Transverse colon (tissue), 4 donors: ENCODE measurements around the gene SDCCAG8. TPM values are rescaled to one million over a fixed set of nuclear protein-coding genes. Genes with fewer than 3 reads are reported as not detected.

Source experiments
- DNase-seq: peaks from one replicate; pipeline ENCODE4 v3.0.0-alpha.2; 2019
- H3K27ac ChIP-seq, 4 donors: fragments of 200-600 bp; sonication (generic); 2 replicates each; pipeline ENCODE4 v1.5.1; 2016 to 2018; ENCODE audit warnings: inconsistent platforms in 4 of 4
- H3K27me3 ChIP-seq: fragments of 200-600 bp; sonication (generic); 2 replicates; pipeline ENCODE4 v1.5.1; 2017; ENCODE audit warnings: inconsistent platforms
- H3K36me3 ChIP-seq, 4 donors: fragments of 200-600 bp; sonication (generic); 2 replicates each; pipeline ENCODE4 v1.5.1; 2017 to 2019; ENCODE audit warnings: inconsistent platforms in 4 of 4
- H3K4me1 ChIP-seq, 4 donors: fragments of 200-600 bp; sonication (generic); 2 replicates each; pipeline ENCODE4 v1.5.1; 2017 to 2020; ENCODE audit warnings: inconsistent platforms in 4 of 4
- H3K4me3 ChIP-seq, 4 donors: fragments of 200-600 bp; sonication (generic); 1 replicate in 1 of 4; 2 replicates in 3 of 4; pipeline versions ENCODE4 v1.5.1 to v1.6.1; 2017 to 2019; ENCODE audit warnings: inconsistent platforms in 4 of 4
- H3K9me3 ChIP-seq, 2 donors: fragments of 200-600 bp; sonication (generic); 2 replicates each; pipeline ENCODE4 v1.5.1; 2017 to 2019; ENCODE audit warnings: inconsistent platforms in 2 of 2
- EP300 ChIP-seq: sonication (generic); formaldehyde crosslinking; IDR thresholded peaks from one replicate; pipeline ENCODE4 v1.6.1; 2017; ENCODE audit warnings: antibody characterized with exemption, low read depth
- POLR2A ChIP-seq: fragments of 450-650 bp; IDR thresholded peaks from one replicate; pipeline ENCODE4 v1.6.1; 2016; ENCODE audit warnings: antibody characterized with exemption, mild to moderate bottlenecking, moderate library complexity
- POLR2AphosphoS5 ChIP-seq, 3 donors: sonication (generic); formaldehyde crosslinking; IDR thresholded peaks; one replicate each; pipeline ENCODE4 v1.6.1; 2016; ENCODE audit warnings: antibody characterized with exemption in 3 of 3
- WGBS, 2 donors: methylation state at CpG; one replicate each; pipeline ENCODE4 v1.1.5; 2018; ENCODE audit warnings: low coverage in 1 of 2; 5-methylcytosine and 5-hydroxymethylcytosine counted together
- in situ Hi-C, 4 donors: fragments of 200-750 bp; cut with MboI; loops; one replicate each; pipeline versions ENCODE4 v1.15.0 to v1.15.1; 2017; ENCODE audit warnings: low sequenced_read_pairs in 3 of 4, low pct_ligation_motif_present in 1 of 4, low pct_unique_long_range_greater_than_20kb in 1 of 4
- intact Hi-C: fragments of 100-400 bp; cut with DNase I; formaldehyde crosslinking; loops from one replicate; pipeline ENCODE4 v1.15.1; 2023; ENCODE audit warnings: low total_unique reads
- total RNA-seq, 4 donors: library from RNA; depleted of rRNA; stranded (reverse); fragments of >200 nt; gene quantifications; one replicate each; pipeline ENCODE4 v1.1.0, GENCODE V29; 2016
- TF ChIP-seq, protein P1 (sequence below), 5 experiments: fragments of 200-600 bp in 3 of 5; fragments of 450-650 bp in 2 of 5; sonication (generic) in 3 of 5; IDR thresholded peaks; 1 replicate in 2 of 5; 2 replicates in 3 of 5; pipeline ENCODE4 v1.5.1; 2016 to 2017; ENCODE audit warnings: antibody characterized with exemption in 5 of 5, inconsistent platforms in 3 of 5, mild to moderate bottlenecking in 2 of 5, moderate library complexity in 1 of 5

The SDCCAG8 gene
- total RNA-seq, 4 donors from 2014 or later, result 28.8 to 101 (median 42.5) TPM

DNA sequence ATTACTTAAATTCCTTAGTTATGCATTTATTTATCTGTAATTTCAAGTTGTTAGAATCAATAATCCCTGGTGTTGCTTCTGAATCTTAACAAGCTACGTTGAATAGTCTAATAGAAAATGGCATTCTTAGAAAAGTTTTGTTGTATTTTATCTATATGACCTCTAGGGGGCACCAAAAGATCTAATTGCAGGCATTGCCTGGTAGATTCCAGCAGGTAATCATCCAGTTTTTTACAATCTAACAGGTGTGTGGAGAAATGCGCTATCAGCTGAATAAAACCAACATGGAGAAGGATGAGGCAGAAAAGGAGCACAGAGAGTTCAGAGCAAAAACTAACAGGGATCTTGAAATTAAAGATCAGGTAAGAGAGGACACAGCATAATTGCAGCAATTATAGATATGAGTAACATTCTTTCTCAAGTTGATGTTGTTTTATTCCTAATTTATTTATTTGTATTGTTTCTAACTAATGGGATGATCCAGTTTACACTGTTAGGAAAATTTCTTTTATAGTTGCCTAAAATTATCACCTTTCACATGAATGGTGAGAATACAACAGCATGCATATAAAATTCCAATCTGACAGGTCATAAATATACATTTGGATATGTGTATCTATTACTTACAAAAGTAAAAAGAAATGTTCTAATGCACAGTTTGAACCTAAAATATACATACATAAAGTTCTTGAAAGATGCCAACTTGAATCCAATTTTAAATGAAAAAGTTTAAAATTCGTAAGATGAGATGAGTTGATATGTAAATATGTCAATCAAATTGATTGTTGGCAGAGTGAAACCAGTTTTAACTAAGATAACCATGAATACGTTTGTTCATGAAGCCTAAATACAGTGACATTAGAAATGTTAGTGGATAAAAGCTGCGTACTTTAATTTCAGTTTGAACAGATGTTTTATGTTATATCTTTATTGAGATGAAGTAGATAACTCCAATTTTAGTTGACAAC, 88.4 kb downstream of the SDCCAG8 start:
- intact Hi-C loops (loop anchor here (5.0 to 10.0 kb wide), 2 partner anchors 411 to 928 kb away; no protein-coding TSS in a partner anchor), in situ Hi-C loops (loop anchor here (5.0 to 25.0 kb wide), 6 partner anchors 393 to 943 kb away; no protein-coding TSS in a partner anchor)
- no peaks in the 10 kb centered on the region for H3K9me3 ChIP-seq
- H3K4me1 ChIP-seq, result peaks cover 0 to 6% (median 1%) of the 10 kb centered on the region in 4 donors
- TF ChIP-seq POLR2A, result no peak
- TF ChIP-seq, protein P1, sequence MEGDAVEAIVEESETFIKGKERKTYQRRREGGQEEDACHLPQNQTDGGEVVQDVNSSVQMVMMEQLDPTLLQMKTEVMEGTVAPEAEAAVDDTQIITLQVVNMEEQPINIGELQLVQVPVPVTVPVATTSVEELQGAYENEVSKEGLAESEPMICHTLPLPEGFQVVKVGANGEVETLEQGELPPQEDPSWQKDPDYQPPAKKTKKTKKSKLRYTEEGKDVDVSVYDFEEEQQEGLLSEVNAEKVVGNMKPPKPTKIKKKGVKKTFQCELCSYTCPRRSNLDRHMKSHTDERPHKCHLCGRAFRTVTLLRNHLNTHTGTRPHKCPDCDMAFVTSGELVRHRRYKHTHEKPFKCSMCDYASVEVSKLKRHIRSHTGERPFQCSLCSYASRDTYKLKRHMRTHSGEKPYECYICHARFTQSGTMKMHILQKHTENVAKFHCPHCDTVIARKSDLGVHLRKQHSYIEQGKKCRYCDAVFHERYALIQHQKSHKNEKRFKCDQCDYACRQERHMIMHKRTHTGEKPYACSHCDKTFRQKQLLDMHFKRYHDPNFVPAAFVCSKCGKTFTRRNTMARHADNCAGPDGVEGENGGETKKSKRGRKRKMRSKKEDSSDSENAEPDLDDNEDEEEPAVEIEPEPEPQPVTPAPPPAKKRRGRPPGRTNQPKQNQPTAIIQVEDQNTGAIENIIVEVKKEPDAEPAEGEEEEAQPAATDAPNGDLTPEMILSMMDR (IDR thresholded peaks at IDR 0.05), result peak; percentile 65 to 75 (median 73)
- no peak overlapping the region for H3K27ac ChIP-seq
- H3K36me3 ChIP-seq, result peaks cover 0 to 5% (median 0%) of the 10 kb centered on the region in 4 donors
- no peak overlapping the region for H3K4me3 ChIP-seq
- no peak for DNase-seq
- 52 to 61% methylated on average over 5 of the region's 5 CpGs for WGBS, 2 donors
- H3K27me3 ChIP-seq, result no peaks in the 10 kb centered on the region

- no peak overlapping the region for H3K27ac ChIP-seq
- no peak for TF ChIP-seq POLR2AphosphoS5 (IDR thresholded peaks at IDR 0.05)
- no peak for TF ChIP-seq POLR2A
- in situ Hi-C loops, result loop anchor here (10.0 to 25.0 kb wide), 5 partner anchors 392 to 942 kb away; no protein-coding TSS in a partner anchor
- WGBS, 2 donors, result 50 to 67% methylated on average over 1 of the region's 1 CpG
- intact Hi-C loops, result loop anchor here (10.0 kb wide), 1 partner anchor 410 kb away; no protein-coding TSS in a partner anchor
- H3K9me3 ChIP-seq, result no peaks in the 10 kb centered on the region
- H3K4me1 ChIP-seq, result peaks cover 0 to 6% (median 1%) of the 10 kb centered on the region in 4 donors
- H3K36me3 ChIP-seq, result peaks cover 0 to 5% (median 0%) of the 10 kb centered on the region in 4 donors
- no peak for DNase-seq
- H3K4me3 ChIP-seq, result no peak overlapping the region
- H3K27me3 ChIP-seq, result no peaks in the 10 kb centered on the region
These were observed 89.4 kb downstream of the SDCCAG8 start for GRCh38 chr1:243345205-243345604.

- no peak for TF ChIP-seq POLR2AphosphoS5 (IDR thresholded peaks at IDR 0.05)
- TF ChIP-seq EP300, result no peak
- TF ChIP-seq POLR2A, result no peak
- TF ChIP-seq, protein P1 (IDR thresholded peaks at IDR 0.05), result no peak
- intact Hi-C loops, result loop anchor here (10.0 kb wide), 1 partner anchor 409 kb away; no protein-coding TSS in a partner anchor
- in situ Hi-C loops, result loop anchor here (10.0 to 25.0 kb wide), 5 partner anchors 391 to 941 kb away; no protein-coding TSS in a partner anchor
- H3K9me3 ChIP-seq, result no peaks in the 10 kb centered on the region
- H3K4me3 ChIP-seq, result no peak overlapping the region
- H3K27me3 ChIP-seq, result no peaks in the 10 kb centered on the region
- 82 to 92% methylated on average over 2 to 3 of the region's 3 CpGs for WGBS, 2 donors
- peaks cover 0 to 6% (median 1%) of the 10 kb centered on the region in 4 donors for H3K4me1 ChIP-seq
- H3K36me3 ChIP-seq, result peaks cover 0 to 3% (median 0%) of the 10 kb centered on the region in 4 donors
- DNase-seq, result no peak
- H3K27ac ChIP-seq, result no peak overlapping the region
These were observed 90.2 kb downstream of the SDCCAG8 start for GRCh38 chr1:243346016-243346415.

DNA sequence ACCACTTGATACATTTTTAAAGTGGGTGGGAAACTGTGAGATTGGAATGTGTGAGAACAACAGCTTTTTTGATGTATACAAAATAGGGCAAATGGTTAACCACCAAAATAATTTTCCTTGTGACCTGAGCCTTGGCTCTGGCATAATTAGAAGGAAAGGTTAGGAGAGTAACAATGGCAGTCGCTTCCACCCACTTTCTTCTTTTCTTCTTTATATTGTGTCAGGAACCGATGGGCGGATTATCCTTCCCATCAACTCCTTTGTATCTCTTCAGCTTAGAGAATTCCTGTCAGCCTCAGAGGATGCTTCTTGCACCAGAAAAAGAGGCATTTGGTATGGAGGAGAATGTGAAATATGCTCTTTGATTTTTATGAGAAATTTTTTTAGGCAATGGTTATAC, 90.6 kb downstream of the SDCCAG8 start:
- 97 to 98% methylated on average over 3 of the region's 3 CpGs for WGBS, 2 donors
- intact Hi-C loops (loop anchor here (10.0 kb wide), 1 partner anchor 408 kb away; no protein-coding TSS in a partner anchor), in situ Hi-C loops (loop anchor here (10.0 to 25.0 kb wide), 5 partner anchors 391 to 941 kb away; no protein-coding TSS in a partner anchor)
- H3K36me3 ChIP-seq, result no peaks in the 10 kb centered on the region
- H3K4me1 ChIP-seq, result peaks cover 0 to 6% (median 1%) of the 10 kb centered on the region in 4 donors
- H3K4me3 ChIP-seq, result no peak overlapping the region
- H3K9me3 ChIP-seq, result no peaks in the 10 kb centered on the region
- TF ChIP-seq EP300 (no peak), POLR2A (no peak), POLR2AphosphoS5 (IDR thresholded peaks at IDR 0.05) (no peak)
- TF ChIP-seq, protein P1 (IDR thresholded peaks at IDR 0.05), result no peak
- DNase-seq, result no peak
- H3K27ac ChIP-seq, result no peak overlapping the region
- H3K27me3 ChIP-seq, result no peaks in the 10 kb centered on the region
